HG03039 (cell line): ENCODE data around the gene PTPRN2.

Source experiments
- ATAC-seq: cut with Tn5 transposase; IDR thresholded peaks from one replicate; pipeline ENCODE4 v1.9.1; 2021; ENCODE audit warnings: mild to moderate bottlenecking, moderate library complexity; ENCODE audit not compliant: unreplicated experiment

The PTPRN2 gene

DNA sequence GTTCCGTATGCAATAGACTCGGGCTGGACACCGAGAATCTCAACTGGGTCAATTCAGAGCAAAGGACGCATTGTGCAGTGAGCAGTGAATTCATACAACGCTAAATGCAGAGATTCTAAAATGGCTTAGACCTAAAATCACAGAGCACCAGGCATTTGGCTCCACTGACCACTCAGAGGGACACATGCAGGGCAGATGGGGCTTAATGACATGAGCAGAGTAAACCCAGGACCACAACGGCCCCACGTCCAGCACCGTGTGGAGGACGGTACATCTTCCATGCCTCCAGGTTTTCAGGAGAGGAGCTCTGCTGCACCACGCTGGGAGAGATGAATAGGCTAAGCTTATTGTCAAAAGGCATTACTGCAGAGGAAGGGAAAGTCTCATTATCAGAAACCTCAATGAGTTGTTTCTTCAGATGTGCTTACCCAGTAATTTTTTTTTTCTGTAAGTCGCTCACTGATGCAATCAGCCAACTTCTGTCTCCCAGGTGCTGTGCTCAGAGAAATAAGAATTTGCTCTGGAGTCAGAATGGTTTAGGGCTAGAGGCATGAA is 555.0 kb downstream of the PTPRN2 start:
- no peak for ATAC-seq

DNA sequence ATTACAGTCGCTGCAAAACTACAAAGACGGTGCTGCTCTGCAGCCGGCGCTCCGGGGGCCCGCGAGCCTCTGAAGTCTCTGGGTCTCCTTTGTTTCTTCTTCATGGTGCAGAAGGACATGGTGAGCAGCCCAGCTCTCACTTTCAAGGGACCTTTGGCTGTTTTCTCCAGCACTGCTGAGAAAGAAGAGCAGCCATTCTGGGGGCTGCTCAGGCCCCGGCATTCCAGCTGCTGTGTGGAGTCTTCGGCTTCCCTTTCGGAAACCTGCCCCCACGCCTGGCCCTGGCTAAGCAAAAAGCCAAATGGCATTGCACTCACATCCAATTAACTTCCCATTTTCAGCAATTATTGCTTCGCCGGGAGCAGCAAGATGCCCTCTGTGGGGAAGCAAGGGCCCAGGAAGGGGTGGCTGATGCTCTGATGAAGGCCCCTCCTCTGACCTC is 555.7 kb downstream of the PTPRN2 start:
- no peak for ATAC-seq

DNA sequence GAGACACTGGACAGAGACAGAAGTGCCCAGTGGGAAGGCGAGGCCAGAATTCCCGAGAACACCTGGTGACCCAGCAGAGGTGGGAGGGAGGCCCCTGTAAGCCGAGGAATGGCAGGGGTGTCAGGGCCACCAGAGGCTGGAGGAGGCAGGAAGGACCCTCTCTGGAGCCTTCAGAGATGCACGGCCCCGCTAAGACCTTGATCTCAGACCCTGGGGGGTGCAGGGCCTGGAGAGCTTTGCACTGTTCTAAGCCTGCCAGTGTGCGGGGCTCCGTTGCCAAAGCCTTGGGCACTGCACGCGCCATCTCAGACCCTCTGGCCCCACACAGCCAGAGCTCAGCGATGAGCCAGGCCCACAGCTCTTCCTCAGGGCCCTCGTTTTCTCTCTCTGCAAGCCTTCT is 557.1 kb downstream of the PTPRN2 start:
- no peak for ATAC-seq

DNA sequence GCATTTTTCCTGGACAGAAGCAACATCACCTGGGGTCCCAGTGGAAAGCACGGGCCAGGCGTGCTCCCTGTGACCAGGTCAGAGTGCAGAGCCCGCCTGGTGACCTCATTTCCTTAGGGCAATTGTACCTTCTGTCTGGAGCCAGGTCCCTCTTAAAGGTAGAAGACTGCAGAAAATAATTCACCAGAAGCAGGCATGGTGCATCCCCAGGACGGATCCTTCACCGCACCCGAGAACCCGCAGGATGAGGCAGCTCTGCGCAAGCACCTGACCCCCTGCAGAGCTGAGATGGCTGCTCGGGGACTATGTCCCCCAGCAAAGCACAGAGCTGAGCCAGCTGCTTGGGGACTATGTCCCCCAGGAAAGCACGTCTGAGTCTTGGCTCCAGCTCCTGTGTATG is 557.6 kb downstream of the PTPRN2 start:
- ATAC-seq, result no peak

DNA sequence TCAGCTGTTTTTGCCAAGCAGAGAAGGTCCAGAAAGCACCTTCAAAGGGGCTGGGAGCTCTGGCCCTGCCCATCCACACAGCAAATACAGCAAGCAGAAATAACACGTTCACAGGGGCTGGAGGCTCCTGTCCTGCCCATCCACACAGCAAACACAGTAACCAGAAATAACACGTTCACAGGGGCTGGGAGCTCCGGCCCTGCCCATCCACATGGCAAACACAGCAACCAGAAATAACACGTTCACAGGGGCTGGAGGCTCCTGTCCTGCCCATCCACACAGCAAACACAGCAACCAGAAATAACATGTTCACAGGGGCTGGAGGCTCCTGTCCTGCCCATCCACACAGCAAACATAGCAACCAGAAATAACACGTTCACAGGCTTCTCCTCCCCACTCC is 558.1 kb downstream of the PTPRN2 start:
- ATAC-seq, result no peak

DNA sequence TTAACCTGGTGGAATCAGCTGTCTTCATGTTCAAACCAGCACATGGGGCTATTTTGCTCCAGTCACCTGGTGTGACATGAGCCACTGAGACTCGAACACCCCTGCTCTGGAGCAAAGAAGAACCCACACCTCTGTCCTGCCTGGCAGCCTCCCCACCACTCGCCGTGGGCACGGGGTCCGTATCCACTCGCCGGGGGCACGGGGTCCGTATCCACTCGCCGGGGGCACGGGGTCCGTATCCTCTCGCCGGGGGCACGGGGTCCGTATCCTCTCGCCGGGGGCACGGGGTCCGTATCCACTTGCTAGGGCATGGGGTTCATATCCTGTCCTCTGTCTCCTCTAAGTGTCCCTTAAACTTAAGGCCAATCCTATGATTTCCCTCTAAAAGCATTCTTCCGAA is 558.7 kb downstream of the PTPRN2 start:
- ATAC-seq, result no peak

DNA sequence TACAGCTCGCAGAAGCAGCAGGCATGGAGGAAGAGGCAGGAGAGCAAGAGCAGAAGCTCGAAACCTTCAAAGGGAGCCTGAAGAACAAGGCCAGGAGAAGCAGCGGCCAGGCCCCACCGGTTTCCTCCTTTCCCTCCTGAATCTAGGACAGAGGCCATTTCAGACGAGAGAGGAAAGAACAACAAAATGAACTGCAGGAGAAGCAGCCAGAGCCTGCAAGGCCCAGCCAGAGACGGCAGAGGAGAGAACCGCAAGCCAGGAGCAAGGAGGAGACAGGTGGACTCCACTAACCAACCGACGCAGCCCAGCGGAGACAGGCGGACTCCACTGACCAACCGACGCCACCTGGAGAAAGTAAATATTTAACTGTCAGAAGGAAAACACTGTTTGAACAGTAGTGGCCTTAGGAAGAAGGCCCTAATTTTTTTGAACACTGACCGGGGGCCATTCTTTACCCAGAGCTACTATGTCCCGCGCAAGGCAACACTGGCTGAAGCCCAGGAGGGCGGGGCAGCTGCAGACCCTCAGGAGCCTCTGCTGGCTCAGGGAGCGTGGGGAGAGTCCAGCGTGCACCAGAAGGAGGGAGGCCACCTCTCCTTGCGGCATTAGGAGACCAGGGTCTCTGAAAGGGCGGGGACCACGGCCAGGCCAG is 559.2 kb downstream of the PTPRN2 start:
- no peak for ATAC-seq

DNA sequence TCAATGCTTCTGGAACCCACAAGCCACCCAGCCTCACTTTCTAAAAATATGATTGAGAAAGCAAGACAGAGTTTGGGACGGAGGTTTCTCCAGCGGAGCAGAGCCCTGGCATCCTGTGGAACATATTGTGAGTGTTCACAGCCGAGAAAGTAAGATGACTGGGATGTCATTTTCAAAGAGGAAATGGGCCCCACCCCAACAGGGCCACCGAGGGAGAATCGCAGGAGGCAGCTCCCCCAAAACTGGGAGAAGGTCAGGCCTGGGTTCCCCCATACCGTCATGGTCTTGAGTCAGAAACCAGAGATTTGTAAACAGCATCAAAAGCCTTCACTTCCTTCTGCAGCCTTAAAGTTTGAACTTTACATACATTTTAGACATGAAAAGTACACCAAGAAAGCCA is 560.0 kb downstream of the PTPRN2 start:
- no peak for ATAC-seq

DNA sequence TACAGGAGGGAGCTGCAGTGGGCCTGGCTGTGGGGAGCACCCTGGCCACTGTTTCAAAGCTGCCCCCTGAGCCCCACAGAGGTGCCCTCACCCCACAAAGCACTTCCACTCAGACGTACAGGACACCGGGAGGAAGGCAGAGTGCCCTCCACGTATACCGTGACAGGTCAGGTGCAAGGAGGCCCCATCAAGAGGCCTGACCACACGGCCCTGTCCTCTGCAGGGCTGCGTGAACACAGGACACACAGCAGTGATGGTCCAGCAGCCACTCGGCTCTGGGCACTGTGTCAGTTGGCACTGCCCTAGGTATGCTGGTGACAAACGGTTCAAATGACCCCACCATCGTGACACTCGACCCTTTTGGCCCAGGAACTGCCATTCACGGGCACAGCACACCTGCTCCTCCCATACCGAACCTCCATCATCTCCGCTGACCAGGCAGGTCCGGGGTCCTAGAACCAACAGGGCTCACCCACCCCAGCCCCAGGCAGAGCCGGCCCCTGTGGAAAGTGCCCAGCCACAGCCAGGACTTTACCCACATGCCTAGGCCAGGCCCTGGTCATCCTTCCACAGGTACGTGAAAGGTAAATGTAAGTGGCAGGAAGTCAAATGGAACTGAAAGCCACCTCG is 560.9 kb downstream of the PTPRN2 start:
- ATAC-seq, result no peak

DNA sequence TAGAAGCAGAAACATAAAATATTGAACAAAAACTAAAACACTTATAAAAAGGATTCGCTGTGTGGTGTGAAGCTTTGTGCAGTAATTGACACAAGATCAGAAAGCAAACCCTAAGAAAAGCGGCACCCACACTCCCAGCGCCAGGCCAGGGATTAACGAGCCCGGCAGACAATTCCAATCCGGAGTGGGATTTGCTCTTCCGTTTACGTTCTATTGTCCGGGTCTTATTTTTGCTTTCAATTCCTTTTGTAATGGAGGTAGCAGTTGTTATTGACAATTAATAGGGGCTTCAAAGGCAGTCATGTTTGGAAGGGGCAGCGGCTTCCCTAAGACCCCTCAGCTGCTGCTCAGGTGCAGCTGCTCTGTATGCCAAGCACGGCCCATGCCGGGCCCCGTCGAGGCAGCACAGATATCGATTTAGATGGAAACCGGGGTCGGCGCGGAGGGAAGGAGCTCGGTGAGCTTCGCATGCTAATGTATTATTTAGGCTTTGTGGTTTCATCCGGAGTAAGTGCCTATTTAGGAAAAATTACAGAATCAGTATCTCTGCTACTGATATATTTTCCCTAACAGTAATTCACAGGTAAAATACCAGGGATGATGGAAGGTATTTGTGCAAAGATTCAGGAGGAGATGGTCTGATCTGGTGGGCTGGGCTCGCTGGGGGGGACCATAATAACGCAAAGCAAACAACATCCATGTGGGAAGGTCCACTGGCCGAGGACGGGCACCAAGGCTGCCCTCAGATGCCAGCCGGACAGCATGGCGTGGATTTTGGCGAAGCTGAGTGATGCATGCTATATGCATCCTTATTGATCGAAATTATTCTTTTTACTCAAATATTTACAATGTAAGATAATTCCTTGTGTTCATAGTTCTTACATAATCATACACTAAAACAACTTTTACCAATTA is 561.7 kb downstream of the PTPRN2 start:
- no peak for ATAC-seq

DNA sequence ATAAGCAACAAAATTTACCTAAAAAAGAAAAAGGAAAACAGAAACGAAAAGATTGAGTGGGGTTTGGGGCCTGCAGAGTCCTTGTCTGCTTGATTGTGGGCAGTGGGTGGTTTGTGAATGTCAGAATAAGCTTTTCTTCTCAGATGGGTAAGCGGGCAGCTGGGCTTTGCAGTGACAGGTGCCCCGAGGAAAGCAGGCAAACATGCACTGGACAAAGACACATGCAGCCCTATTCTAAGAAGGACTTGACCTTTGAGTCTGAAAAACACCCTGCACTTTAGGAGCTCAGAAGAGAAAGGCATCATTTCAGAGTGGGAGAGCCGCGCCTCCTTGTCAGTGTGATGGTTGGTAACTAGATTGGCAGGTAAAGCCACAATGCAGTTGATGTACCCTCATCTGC is 562.7 kb downstream of the PTPRN2 start:
- no peak for ATAC-seq

DNA sequence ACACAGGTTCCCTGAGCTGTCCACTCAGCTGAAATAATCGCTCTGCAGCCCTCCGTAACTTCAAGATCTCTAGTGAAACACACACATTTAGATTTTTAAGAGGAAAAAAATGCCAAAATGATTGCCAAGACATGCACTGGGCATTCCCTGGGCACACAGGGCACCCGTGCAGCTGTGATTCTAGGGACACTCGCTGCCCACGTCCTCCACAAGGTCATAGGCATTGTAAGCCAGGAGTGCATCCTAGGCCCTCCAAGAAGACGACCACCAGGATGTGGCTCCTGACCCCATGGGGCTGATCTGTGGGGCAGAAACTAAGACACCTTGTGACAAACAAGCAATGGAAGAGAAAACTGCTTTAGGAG is 563.3 kb downstream of the PTPRN2 start:
- ATAC-seq, result no peak

DNA sequence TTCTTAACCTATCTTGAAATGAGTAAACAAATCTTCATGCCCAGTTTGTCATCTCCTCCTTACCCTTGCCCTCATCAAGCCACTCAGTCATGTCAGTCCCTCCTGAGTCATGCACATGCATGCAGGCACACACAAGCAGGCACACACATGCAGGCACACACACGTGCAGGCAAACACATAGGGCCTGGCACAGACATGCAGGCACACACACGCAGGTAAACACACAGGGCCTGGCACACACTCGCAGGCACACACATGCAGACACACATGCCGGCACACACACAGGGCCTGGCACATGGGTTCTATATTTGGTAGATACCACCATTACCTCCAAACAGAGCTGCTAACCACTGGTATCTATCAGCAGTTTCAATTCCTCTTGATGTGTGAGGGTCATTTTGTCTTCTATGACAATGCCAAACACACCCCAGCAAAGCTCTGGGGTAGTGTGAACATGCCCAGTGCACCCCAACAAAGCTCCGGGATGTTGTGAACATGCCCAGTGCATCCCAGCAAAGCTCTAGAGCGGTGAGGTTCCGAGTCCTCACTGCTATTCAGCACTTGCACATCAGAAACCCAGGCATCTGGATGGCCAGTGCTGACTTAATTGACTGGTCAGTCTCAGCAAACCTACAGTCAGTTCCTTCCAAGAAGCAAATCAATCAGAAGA is 563.8 kb downstream of the PTPRN2 start:
- no peak for ATAC-seq

DNA sequence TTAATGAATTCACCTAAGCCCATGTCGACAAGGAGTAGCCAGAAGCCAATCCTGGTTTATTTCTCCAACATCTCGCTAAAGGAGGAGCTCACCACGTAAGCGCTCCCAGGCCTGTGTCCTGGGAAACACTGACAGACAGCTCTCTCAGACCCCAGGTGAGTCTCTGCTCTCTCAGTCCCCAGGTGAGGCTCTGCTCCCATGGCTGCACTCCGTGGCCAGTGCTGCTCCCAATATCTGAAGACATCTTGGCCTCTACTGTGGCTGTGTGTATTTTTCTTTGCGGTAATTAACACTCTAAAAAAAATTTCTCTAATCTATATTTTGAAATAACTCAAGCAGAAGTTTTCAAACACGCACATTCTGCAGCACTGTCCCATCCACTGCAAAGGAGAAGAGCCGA is 564.5 kb downstream of the PTPRN2 start:
- no peak for ATAC-seq

DNA sequence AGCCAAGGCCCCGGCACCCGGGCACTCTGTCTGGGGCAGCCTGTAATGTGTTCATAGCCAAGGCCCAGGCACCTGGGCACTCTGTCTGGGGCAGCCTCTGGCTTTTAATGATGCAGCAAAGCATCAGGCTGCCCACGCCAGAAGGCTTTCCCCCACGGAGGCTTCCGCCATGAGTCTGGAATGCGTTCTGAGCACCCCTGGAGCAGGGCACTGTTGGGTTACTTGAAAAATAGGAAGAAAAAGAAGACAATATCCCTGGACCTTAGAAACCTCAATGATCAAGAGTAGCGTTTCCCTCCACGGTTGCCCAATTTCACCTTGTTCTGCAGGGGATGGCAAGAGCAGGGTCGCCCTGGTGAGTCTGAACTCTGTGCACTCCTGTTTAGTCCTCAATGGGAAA is 565.0 kb downstream of the PTPRN2 start:
- ATAC-seq, result no peak

DNA sequence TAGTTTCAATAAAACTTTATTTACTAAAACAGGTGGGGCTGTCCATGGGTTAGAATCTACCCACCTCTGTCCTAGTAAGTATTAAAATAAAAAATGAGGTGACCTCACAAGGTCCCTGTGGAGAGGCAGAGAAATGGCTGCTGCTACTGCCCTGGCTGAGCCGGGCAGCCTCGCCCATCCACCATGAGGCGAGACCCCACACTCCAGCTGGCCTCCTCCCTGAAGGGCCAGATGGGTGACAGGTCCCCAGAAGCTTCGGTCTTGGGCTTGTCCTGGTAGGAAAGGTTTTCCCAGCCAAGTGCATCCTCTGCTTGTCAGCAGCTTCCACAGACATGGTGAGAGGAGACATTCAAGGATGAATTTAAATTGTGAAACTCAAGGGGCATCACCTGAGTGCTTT is 565.8 kb downstream of the PTPRN2 start:
- no peak for ATAC-seq

DNA sequence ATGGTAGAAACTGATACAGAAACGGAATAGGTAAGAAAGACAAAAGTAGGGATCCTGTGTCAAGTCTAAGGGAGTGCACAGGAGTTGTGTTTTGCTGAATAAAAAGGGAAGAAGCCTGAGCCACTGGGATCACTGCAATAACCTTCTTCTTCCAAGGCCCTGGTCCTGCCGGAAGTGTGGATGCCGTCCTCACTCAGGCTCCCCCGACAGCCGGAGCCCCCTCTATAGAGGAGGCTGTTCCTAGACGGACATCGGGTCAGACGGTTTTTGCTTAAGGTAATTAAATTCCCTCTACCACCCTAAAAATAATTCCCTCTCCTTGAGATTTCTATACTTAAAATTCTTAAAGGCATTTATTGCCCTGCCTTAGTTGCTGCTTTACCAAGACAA is 566.9 kb downstream of the PTPRN2 start:
- ATAC-seq, result no peak

DNA sequence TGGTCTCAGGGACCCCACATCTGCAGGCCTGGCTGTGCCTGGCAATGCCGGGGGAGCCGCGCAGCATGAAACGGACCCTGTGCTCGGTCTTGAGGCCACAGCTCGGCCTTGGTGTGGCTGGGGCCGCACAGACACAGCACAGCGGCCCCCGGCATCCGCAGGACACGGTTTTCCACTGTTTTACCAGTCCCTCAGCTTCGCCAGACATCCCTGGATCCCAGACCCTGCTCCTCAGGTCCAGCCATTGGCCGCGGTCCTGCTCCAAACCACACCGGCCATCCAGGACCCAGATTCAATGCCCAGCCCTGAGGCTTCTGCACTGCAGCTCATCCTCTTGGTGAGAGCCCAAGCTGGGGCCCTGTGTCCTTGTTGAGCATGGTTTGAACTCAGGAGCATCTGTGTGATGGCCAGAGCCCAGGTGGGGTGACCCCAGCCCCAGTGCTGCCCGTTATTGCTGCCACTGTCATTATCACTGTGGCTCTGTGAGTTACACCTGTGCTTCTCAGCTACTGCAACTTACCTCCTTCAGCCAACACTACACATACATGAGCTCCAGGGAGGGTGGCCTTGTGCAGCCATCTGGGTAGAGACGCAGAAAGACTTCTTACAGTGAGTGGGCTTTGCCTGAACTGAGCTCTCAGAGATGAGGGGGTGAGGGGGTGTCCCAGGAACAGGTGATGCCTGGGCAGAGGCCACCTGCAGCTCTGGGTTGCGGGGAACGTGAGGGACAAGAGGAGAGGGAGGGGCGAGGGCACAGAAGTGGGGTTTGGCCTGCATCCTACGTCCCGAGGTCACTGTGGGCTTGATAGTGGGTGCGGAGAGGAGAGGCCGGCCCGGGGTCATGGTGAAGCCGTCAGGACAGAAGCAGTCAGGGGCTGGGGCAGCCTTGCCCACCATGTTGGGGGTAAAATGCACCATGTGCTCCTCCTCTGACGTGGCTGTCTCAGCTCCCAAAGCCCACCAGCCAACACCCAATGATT is 567.6 kb downstream of the PTPRN2 start:
- ATAC-seq, result no peak

DNA sequence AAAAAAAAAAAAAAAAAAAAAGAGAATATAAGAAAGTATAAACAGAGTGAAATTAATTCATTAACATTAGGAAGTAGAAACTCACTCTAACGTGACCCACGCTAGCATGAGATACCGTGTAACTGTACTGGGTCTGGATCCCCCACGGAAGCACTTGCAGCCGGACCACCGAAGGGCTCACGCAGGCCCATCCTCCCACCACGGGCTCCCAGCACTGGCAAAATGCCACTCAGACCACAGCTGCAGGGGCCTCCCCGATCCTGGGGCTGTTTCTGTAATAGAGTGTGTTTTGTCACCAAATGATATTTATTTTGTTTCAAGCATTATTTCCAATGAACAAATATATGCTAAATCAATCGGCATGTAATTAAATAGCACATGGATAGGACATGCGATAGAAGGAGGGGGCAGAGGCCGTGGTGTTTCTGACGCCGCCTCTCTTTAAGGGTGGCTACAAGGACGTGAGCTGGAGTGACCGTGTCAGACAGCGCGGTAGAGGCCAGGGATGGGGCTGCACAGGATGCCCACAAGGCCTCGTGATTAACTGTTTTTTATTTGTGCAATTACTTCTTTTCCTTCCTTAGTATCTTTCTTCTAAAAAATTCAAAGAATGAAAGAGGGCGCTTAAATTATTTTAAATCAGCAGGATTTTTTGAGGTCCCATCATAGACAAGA is 568.5 kb downstream of the PTPRN2 start:
- no peak for ATAC-seq
